Activated CD4-positive, alpha-beta T cell treated with anti-CD3 and anti-CD28 coated beads, Interleukin-10, Interleukin-2, amounts not matched to agents 100 ng/mL and 50 ng/mL, durations not matched to agents 16 hours and 8 hours (primary cell): Measurements from ENCODE around the gene TNFAIP3.
"Not testable (repeated sequence)": the region's sequence is repeated elsewhere in the genome, so short reads cannot be mapped to it uniquely, and the experiment has no call there.

Source experiments
- DNase-seq: peaks from one replicate; pipeline ENCODE4 v3.0.0-alpha.2; 2020

The TNFAIP3 gene

GRCh38 chr6:137879885-137880745, 13.1 kb downstream of the TNFAIP3 start:
- no peak for DNase-seq

- DNase-seq, result no peak
Observed at GRCh38 chr6:137880746-137881521, 13.9 kb downstream of the TNFAIP3 start.

DNA sequence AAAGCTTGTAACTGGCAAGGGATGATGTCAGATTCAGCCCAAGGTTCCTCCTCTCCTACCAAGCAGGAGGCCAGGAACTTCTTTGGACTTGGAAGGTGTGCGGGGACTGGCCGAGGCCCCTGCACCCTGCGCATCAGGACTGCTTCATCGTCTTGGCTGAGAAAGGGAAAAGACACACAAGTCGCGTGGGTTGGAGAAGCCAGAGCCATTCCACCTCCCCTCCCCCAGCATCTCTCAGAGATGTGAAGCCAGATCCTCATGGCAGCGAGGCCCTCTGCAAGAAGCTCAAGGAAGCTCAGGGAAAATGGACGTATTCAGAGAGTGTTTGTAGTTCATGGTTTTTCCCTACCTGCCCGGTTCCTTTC, 14.4 kb downstream of the TNFAIP3 start:
- no peak for DNase-seq

DNA sequence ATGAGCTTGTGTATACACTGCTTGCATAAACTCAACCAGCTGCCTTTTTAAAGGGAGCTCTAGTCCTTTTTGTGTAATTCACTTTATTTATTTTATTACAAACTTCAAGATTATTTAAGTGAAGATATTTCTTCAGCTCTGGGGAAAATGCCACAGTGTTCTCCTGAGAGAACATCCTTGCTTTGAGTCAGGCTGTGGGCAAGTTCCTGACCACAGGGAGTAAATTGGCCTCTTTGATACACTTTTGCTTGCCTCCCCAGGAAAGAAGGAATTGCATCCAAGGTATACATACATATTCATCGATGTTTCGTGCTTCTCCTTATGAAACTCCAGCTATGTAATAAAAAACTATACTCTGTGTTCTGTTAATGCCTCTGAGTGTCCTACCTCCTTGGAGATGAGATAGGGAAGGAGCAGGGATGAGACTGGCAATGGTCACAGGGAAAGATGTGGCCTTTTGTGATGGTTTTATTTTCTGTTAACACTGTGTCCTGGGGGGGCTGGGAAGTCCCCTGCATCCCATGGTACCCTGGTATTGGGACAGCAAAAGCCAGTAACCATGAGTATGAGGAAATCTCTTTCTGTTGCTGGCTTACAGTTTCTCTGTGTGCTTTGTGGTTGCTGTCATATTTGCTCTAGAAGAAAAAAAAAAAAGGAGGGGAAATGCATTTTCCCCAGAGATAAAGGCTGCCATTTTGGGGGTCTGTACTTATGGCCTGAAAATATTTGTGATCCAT, 15.3 kb downstream of the TNFAIP3 start:
- DNase-seq, result no peak

DNA sequence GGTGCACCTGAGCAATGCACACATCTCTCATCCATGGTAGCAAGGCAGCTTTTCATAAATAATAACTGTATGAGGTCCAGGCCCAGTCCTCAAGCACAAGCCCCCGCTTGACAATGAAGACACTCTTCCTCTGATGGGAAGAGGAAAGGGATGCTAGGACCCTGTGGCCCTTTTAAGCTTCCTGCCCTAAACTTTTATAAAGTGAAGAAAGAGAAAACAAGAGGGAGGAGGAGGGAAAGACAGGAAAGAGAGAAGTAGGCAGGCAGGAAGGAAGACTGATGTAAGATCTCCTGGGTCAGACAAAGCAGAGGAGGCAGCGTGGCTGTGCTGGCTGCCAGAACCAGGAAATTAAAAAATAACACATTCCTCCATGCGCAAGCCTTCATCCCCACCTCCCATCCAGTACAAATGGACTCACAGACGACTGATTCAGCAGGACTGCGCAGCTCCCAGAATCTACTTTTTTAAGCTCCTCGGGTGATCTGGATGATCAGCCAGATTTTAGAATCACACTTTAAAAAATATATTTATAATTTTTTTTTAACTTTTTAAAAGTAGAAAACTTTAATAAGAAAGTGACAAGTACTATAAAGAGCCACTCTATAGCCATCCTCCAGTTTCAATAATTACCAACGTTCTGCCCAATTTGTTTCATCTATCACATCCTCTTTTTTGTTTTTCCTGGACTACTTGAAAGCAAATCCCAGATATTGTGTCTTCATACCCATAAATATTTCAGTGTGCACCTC, 16.5 kb downstream of the TNFAIP3 start:
- no peak for DNase-seq

- no peak for DNase-seq
Observed at GRCh38 chr6:137884149-137884909, 17.3 kb downstream of the TNFAIP3 start.

GRCh38 chr6:137884910-137885229, 17.8 kb downstream of the TNFAIP3 start:
- DNase-seq, result not testable (repeated sequence)

GRCh38 chr6:137886226-137886625, 19.2 kb downstream of the TNFAIP3 start:
- not testable (repeated sequence) for DNase-seq

DNA sequence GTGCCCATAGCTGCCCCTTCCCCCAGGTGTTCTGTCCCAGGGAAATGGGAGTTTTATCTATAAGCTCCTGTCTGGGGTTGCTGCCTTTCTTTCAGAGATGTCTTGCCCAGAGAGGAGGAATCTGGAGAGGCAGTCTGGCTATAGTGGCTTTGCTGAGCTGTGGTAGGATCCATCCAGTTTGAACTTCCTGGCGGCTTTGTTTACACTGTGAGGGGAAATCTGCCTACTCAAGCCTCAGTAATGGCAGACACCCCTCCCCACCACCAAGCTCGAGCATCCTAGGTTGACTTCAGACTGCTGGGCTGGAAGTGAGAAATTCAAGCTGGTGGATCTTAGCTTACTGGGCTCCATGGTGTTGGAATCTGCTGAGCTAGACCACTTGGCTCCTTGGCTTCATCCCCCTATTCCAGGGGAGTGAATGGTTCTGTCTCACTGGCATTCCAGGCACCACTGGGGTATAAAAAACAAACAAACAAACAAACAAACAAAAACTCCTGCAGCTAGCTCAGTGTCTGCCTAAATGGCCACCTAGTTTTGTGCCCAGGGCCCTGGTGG, 24.0 kb downstream of the TNFAIP3 start:
- no peak for DNase-seq

DNA sequence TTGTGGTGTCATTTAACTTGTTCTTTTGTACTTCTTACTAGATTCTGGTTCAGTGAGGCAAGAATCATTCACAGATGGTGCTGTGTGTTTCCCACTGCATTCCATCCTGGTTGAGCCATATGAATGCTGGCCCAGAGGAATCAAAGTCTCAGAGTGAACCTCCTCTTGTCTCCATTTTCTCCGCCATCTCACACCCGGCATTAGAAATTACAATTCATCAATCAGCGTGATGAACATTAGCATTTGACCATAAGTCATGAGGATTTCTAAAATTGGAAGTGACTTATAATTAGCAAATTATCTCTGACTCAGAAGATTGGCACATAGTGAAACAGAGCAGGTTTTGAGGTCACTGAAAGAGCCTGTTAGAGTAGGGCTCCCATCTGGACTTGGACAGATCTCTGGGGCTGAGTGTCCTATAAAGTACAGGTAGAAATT, 25.2 kb downstream of the TNFAIP3 start:
- DNase-seq, result no peak

DNA sequence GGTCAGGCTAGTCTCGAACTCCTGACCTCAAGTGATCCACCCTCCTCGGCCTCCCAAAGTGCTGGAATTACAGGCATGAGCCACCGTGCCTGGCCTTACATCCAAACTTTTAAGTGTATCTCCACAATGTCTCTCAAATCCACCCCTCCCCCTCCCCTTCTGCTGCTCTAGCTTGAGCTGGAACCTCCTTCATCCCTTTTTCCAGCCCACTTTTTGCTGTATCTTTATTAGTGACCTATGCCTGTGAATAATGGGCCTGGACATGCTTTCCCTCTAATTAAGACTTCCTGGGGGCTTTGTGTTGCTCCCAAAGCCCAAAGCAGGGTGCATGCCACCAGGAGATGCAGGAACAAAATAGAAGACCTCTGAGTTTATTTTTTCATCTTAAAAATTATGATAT, 26.1 kb downstream of the TNFAIP3 start:
- DNase-seq, result no peak

GRCh38 chr6:137893726-137894125, 26.7 kb downstream of the TNFAIP3 start:
- DNase-seq, result no peak

DNA sequence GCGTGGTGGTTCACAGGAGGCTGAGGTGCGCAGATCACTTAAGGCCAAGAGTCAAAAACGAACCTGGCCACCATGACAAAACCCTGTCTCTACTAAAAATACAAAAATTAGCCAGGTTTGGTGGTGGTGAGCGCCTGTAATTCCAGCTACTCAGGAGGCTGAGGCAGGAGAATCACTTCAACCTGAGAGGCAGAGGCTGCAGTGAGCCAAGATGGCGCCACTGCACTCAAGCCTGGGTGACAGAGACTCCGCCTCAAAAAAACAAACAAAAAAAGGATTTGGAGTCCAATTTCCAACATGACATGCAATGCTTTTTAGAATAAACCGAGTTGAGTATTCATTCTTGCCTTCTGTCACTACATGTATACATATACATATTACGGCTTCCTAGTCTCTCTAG, 27.3 kb downstream of the TNFAIP3 start:
- DNase-seq, result not testable (repeated sequence)

DNA sequence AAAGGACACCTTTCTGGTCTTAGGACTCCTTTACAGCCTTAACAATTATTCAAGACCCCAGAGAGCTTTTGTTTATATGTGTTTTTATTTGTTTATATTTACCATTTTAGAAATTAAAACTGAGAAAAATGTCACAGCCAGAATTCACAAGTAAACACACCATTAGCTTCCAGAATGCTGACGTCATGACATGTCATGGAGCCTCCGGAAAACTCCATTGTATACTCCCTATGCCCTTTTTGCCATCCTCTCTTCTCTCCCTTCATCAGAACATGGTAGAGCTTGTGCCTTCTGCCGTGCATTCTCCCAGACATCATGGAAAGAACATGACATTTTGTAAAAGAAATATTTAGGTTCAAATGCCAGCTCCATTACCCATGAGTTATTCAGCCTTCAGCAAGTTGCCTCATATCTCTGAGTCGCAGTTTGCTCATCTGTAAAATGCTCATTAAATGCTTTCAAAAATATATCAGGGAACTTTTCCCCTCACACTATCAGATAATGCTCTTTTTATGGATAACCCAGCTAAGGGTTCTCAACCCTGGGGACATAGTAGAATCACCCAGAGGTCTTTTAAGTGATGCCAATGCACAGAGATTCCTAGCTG, 27.8 kb downstream of the TNFAIP3 start:
- no peak for DNase-seq

DNA sequence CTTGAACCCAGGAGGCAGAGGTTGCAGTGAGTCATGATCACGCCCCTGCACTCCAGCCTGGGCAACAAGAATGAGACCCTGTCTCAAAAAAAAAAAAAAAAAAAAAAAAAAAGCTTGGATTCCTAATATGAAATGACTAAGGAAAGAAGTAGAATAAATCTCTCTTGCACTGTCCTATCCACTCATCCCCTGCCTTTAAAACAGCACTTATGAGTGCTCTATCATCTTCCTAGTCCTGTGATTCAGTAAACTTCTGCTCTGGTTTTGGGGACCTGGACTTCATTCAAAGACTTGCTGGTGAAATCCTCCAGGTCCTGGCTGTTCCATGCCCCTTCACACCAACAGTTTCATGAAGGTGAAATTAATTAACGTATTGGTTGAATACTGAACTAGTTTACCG, 29.6 kb downstream of the TNFAIP3 start:
- no peak for DNase-seq

DNA sequence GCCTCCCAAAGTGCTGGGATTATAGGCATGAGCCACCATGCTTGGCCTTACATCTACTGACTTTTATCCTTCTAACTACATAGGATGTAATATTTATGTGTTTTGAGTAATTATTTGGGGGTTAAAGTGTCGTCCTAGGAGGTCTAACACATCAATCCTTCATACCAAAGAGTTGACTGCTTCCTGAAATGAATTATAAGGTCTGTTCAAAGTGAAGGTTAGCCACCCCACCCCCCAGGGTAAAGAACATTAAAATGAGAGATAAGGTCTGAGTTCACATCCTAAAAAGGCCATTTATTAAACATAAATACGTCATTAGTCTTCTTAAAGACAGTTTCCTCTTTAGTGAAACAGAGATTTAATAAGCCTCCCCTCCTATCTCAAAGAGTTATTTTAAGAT, 33.8 kb downstream of the TNFAIP3 start:
- no peak for DNase-seq

- DNase-seq, result no peak
Observed at GRCh38 chr6:137901454-137901853, 34.4 kb downstream of the TNFAIP3 start.

DNA sequence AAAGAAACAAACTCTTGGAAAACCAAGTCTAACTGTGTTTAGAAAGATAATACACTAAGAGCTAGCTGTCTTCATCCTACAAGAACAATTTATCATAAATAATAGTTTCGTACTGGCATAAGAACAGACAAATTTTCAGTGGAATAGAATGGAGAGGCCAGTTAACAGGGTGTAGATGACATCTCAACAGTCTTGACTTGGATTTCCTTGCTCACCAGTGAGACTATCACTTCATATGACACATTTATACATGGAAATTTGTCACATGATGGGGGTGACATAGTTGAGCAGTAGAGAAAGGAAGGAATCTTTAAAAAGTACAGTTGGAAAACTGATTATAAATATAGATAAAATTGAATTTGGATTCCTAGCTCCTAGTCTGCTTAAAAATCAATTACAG, 35.6 kb downstream of the TNFAIP3 start:
- no peak for DNase-seq

DNA sequence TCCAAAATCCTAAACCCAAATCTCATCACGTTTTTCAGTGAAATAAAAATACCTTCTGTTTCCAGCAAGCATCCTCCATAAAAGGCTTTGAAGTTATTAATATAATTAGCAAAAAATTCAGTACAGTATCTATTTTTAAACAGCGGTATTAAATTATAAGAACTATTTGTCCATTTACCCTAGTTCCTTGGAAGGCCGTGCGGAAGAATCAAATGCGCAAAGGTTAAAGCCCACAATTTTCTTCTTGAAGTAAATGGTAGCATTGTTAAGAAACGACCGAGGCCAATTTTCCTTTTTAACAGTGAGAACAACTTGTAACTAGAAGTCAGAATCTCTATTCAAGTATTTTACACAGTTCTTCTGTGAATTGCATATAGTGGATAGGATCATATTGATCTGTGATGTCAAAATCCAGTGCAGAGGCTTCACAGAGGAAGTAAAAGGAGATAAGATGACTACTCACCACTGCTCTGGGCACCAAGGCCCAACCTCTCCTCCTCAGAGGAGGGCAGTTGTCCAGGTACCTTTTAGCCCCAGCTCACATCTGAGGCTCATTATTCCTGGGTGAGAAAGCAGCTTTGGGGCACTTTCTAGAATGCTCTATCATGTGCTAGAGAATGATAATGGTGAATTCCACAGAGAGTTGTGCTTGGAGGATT, 36.3 kb downstream of the TNFAIP3 start:
- no peak for DNase-seq

- peak; percentile 91 for DNase-seq
Observed at GRCh38 chr6:137903933-137904821, 37.1 kb downstream of the TNFAIP3 start.
